Astrocyte of the hippocampus (primary cell): ENCODE data around the gene SCN1A.
A peak's percentile ranks its signal among the peaks of the same experiment; 100 is the strongest.
"Not testable (repeated sequence)": the region's sequence is repeated elsewhere in the genome, so short reads cannot be mapped to it uniquely, and the experiment has no call there.

Source experiments
- DNase-seq: peaks from one replicate; pipeline ENCODE4 v3.0.0; 2011; ENCODE audit warnings: low read depth, low spot score

The SCN1A gene

DNA sequence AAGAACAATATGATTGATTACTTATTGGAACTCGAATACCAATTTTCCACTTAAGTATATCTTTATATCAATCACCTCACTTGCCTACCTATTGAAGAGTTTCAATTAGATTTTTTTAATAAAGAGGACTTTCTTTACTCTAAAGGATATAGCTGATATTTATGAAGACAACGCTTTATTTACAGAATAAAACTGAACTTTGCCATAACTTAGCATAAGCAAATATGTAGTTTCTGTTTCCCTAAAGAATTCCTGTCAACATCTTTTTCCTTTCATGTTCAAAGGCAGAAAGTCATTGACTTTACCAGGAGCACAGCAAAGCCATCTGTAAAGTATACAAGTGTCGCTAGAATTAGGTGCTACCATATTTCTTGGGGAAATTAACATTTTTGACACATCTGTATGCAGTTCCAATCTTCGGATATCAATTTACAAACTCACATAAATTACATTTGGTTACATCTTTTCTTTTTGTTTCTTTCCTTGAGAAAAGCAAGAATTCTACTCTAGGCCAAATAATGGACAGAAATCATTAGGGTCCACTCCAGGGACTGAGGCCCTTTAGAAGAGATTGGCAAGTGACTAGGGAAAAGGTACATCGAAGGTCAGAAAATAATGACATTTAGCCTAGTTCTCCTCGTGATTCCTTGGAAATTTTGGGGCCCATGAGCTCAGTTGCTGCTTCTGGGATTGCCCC lies 7.5 kb upstream of the SCN1A start:
- no peak for DNase-seq

DNA sequence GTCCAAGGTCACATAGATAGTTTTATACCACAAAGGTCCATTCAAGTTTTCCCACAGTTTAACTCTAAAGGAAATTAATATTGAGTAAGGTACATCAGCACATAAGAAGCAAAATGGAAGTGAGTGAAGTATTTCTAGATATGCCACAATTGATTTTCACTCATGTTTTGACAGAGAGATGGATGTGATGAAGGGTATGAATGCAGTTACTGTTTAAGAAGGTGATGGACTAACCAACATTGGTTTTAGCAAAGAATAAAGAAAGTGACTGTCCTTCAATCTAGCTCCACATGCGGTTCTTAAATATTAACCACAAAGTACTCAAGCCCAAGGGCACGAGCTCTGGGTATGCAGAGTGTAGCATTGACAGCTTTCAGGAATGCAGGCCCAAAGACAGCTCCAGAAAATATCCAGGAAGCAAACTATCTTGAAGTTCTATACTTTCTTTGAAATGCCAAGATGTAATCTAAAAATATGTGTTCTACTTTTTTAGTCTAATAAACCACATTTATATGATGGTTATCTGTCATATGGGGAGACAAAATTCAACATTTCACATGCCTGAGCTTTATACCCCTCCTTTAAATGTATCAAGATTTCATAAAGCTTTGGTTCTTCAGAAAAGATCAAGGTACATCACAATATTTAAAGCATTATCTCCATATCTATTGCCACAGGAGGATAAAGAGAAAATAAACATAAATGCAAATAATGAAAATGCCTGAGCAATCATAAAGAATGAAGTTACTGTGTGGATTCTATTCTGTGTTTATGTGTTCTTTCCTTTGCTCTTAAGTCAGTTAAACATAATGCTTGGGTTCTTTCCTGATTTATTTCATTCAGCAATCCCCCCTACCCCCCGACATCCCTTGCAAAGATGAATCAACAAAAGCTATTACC lies 6.7 kb upstream of the SCN1A start:
- peak; percentile 1 for DNase-seq

DNA sequence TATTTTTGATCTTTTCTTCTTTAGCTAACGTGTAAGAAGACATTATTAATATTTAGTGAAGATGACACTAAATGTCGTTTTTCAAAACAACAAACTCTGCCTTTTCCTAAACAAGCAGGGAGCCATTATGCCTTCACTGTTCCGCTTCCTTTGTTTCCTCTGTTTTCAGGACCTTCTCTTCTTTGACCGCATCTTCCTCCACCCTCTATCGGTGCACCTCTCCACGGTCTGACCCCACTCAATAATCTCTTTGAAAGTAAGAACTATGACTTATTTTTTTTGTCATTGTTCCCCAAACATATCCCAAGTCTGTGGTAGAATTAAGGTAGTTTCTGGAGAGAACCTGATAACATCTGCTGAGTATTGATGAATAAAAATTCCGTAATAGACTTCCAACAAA lies 5.8 kb upstream of the SCN1A start:
- no peak for DNase-seq

DNA sequence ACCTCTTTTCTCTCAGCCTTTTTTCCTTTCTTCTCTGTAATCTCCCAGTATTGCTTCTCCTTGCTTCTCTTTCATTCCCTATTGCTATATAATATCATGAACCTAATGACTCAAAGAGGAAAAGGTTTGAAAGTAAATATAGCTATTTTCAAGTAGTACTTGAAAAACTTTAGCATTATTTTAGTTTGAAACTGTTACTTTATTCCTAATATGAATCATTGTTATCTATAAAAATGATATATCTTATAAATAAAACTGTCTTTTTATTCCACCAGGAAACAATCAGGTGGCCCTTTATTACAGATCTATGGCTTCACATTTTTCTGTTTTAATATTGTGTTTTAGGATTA lies 311 bp upstream of the SCN1A start:
- no peak for DNase-seq

DNA sequence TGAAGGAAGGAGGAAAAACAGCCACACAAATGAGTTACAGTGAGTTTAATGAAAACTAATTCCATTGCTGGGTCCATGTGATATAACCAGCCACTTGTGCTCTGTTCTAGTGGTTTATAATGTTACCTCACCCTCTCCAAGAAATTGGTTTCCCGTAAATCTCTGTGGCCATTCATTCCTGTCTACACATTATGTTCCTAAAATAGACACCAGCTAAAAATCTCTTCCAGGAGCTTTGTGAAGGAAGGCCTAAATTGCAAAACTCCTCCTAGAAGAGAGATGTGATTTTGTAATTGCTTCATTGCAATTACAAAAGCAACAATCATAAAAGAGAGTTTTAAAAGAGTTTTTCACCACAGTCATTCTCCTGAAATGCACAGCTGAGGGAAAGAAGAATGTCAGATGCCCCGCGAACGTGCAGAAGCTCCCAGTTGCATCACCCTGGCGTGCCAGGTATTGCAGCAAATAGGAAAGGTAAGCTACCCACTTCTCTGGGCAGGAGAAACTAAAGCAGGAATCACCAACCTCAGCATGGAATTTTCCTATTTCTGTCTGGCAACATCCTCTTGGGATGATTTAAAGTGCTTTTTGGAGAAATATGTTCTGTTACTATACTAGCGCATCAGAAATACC lies 1.7 kb downstream of the SCN1A start:
- peak; percentile 31 for DNase-seq

DNA sequence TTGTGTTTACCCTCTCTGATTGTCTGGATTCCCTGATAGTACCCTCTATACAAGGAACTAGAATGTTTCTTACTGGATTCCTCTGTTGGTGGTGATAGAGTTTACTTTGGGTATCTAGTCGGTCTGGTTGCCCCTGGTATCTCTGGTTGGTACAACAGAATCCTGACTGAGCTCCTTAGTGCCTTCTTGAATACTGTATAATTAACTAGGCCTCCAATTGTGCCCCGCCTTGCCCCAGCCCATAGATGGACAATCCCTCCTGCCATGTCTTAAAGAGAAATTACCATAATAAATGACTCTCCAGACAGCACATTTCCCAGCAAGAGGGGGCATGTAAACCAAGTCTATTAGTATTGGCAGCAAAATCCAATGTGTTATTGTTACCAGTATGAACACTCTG lies 2.3 kb downstream of the SCN1A start:
- no peak for DNase-seq

DNA sequence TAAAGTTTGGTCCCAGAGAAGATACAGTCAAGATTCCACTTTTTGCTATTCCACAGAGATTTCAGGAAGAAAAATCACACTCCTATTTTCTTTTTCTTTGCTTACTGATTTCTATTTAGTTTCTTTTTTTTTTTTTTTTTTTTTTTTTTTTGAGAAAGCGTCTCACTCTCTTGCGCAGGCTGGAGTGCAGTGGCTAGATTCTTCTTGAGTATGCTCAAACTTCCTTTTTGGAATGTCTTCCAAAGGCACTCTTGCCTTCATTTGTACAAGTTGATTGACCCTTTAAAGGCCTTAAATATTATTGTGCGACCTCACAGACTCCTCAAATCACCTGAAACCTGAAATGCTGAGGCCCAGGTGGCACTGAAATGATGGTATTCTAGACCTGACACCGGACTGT lies 9.6 kb downstream of the SCN1A start:
- DNase-seq, result no peak

DNA sequence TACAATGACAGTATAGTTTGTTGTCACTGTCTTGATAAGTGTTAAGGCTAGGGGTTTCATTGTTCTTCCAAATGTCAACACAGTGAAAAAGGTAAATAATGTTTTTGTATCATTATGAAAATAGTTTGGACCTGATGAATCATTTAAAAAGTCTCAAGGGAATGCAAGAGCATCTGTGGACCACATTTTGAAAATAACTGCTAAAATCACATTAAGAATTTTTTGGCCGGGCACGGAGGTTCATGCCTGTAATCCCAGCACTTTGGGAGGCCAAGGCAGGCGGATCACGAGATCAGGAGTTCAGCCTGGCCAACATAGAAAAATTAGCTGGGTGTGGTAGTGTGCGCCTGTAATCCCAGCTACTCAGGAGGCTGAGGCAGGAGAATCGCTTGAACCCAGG lies 10.3 kb downstream of the SCN1A start:
- no peak for DNase-seq

DNA sequence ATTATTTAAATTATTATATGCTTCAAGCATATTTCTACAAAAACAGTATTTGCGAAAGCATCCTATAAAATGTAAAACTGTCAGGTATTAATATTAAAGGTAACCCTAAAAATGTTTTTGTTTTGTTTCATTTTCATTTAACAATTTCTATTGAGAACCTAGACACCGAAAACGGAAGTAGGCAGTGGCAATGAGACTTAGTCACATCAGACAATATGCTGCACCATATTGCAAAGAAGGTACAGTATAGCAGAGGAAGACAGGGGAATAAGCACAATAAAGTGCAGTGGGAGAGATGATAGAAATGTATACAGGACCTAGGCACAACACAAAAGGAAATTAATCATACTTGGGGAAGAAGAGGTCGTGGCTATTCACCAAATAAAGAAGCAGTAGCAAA lies 12.2 kb downstream of the SCN1A start:
- no peak for DNase-seq

DNA sequence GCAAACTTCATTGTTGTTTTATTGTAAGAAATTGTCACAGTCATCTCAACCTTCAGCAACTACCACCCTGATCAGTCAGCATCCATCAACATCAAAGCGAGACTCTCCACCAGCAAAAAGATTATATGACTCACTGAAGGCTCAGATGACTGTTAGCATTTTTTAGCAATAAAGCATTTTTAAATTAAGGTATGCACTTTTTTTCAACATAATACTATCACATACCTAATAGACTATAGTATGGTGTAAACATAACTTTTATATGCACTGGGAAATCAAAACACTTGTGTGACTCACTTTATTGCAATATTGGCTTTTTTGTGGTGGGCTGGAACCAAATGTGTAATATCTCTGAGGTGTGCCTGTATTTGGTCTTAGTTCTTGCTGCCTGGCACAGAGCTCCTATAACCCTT lies 15.6 kb downstream of the SCN1A start:
- no peak for DNase-seq

DNA sequence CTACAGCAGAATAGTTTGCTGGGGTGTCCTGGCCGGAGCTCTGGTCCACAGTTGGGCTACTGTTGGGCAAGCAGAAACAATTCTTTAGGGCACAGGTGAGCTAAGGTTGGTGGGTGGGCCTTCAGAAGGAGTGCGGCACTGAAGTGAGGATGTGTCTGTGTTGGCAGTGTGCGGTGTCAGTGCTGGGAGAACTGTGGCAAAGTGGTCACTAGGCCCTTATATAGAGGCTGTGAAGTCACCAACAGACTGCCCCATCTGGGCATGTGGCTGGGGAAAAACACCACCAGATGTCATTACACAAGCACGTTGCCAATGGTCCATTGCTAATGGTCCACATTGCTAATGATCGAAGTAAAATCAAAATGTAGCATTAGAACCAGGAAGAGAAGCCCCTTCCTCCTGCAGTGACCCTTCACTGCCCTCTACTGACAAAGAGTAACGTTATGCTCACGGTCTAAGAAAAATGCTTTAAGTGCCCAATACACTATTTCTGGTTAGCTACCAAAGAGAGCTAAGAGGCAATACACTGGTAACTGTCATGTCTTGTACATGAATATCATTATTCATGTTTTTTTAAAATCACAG lies 21.3 kb downstream of the SCN1A start:
- DNase-seq, result peak; percentile 16

DNA sequence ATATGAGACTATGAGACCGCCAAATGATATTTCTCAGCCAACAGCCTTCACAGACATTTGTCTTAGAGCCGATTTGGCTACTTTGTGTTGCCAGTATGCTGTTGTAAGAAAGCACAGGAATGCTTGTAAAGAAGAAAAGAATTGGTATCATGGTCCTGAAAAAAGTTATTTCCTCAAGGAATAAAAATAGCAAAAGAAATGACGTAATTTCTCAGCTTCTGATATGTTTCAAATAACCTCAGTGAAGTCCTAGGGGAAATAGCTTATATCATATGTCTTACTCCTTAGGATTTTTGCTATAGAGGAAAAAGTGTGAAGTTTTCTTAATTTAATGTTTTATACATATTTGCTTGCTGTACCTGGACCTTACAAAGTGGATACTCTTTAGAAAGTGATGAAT lies 23.0 kb downstream of the SCN1A start:
- no peak for DNase-seq

DNA sequence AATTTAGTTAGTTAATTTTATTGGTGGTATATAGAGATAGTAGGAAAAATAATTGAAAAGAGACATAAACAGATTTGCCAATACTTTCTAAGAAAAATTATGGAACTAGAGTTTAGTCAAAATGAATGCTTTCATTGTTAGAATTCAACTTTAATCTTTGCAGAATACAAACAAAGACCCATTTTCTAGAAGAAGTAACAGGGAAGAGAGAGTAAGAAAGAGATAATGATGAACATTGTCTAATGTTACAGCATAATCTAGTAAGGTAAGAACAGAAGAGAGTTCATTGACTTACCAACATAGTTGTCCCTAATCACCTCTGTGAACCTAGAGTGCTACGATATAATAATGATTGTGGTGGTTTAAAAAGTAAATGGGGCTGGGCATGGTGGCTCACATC lies 23.7 kb downstream of the SCN1A start:
- DNase-seq, result no peak

DNA sequence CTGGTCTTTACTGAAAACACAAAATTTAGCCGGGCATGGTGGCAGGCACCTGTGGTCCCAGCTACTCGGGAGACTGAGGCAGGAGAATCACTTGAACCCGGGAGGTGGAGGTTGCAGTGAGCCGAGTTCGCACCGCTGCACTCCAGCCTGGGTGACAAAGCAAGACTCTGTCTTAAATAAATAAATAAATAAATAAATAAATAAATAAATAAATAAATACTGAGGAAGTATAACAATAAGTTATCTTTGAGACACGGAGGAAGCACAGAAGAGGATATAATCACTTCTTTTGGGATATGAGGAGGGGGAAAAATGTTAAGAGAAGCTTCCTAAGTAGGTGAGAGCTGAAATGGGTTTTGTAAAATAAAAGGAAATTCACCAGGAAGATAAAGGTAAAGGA lies 24.5 kb downstream of the SCN1A start:
- not testable (repeated sequence) for DNase-seq

DNA sequence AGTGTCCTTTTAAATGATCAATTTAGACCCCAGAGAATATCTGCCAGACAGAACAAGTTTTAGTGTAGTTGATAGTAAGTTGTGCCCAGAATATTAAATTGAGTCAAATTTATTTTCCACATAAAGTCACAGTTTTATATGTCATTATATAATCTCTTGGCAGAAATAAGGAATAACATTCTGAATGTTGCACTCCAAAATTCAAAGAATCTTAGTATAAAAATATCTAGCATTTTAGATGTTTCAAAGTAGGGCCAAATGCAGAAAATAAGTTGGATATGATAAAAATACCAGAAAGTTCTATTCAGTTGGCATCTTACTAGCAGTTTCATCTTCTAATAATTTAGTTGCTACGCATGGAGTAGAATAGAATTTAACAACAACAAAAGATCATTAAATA lies 33.5 kb downstream of the SCN1A start:
- no peak for DNase-seq

DNA sequence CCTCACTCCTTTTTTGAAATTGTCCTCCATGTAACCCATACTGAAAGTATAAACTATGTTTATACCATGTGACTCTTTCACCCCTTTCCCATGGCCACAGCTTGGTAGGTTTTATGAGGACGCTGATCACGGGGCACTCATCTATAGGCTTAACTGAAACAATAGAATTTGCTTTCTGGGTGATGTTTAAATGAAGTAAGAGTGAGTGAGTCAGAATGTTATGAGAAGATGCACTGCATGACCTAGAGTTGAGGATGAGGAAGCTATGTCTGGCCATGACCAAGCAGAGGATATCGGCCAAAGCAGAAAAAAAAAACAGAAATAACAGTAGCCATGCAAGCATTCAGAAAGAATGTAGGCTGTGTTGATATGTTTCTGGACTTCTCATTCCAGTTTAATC lies 34.9 kb downstream of the SCN1A start:
- no peak for DNase-seq

DNA sequence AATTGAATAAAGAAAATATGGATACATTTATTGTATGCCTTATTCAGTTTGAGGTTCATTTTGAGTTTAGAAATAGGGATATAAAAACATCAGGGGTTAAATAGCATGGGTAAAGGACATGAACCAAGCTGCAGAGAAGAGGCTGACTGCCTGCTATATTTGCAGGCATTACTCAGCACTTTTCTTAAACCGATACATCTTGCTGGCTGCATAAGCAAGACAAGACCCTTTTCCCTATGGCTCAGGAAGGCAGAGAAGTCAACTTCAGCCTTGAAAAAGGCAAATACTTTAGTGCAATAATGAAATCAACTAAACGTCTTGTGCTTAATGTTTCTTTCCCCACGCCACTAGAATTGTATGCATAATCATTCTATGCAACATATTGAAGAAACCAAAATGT lies 36.4 kb downstream of the SCN1A start:
- DNase-seq, result peak; percentile 12

DNA sequence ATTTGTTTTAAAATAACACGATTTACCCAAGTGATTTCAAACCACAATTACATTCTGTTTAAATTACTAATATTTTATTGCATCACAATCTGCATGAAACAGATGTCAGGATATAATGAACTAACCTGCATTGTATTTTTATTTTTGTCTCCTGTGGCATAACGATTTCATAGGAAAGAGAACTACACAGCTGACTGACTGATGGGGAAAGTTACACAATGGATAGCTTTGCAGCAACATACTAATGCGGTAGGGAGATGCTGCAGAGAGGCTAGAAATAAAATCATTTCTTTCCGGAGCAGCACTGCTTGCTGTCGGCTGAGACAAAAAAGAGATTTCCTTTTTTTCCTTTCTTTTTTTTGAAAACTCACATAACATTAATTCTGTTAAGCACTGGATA lies 36.9 kb downstream of the SCN1A start:
- no peak for DNase-seq

DNA sequence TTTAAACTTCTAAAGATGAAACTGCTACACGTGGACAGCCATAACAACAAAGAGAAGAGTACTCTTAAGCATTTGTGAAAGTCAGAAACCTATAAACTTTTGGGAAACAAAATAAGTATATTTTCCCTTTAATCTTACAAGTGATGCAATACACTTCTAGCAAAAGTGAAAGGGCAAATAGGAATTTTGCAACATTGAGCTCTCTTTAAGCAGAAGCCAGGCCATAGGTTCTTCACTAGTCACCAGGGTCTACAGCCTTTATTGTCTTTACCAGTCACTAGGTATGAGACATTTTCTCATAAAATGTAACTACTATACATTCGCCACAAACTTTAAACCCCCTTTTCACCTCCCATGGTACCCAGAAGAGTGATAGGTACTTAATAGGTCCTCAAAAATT lies 37.5 kb downstream of the SCN1A start:
- DNase-seq, result no peak

DNA sequence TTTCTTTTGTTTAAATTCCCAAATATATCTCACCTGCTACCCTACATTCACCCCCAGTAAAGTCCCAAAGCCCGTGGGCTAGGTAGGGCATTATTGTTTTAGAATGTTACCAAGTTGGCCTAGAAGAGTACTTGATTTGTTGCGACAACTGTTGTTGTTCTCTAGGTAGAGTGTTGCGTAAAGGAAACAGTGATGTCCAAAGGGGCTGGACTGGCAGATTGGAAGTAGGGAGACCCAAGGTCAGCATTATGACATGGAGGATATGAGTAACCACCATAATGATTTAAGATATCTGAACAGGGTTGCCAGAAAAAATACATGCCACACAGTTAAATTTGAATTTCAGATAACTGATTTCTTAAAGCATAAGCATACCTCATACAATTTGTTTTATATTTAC lies 39.2 kb downstream of the SCN1A start:
- no peak for DNase-seq

DNA sequence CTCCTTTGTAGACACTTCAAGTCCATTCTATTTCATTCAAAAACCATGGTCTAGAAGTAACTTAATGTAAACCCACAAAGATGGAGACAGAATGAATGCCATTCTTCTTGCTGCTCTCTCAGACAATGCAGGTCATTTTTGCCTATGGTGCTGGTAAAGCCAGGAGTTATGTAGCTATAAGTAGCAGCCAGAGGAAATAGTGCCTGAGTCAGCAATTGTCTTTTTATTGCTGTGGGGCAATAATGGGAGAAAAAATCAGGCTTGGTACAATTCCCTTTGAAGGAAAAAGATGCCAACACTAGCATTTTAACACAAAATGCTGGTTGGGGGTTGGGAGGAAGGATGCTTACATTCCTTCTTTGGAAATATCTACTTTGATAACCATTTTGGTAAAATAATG lies 43.5 kb downstream of the SCN1A start:
- DNase-seq, result no peak

DNA sequence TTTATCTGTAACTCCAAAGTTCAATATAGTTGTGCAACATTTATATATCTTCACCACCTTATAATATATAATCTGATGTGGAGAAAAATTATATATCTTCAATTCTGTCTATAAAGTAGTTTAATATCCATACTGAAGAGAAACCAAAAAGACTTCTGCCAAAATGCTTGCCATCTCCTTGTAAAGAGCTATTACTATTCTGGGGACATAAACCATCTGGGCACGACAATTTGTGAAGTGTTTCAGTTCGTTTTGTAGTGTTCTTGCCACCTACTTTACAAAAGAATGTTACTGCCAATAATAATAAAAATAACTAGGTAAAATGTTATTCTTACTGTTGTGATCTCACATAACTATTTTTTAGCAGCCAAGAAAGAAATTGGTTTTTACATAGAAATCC lies 45.1 kb downstream of the SCN1A start:
- DNase-seq, result no peak

DNA sequence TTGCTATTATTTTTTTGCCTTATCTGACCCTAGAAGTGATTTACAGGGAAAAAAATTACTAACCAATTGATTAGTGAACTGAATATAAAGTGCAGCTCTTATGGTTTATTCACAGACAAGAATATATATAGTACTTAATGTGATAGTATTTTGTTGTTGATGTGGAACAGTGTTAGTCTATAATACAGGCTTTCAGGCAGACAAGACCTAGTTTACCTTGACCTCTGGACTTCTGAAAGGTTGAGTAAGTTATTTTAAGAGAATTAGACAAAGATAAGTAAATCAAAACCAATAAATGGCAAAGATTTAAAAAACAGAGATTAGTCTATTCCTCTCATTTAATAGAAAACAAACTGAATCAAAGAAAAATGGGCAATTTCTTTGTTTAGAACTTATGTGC lies 46.0 kb downstream of the SCN1A start:
- DNase-seq, result no peak
